NT2/D1 (cell line): ENCODE data around the gene POMC.
"Not testable (repeated sequence)": the region's sequence is repeated elsewhere in the genome, so short reads cannot be mapped to it uniquely, and the experiment has no call there.

Experiments used
- DNase-seq: peaks from one replicate; pipeline ENCODE4 v3.0.0-alpha.2; 2011; ENCODE audit warnings: low read depth, low spot score
- H3K27me3 ChIP-seq: 2 replicates; pipeline ENCODE4 v1.6.0; 2011; ENCODE audit warnings: mild to moderate bottlenecking; ENCODE audit not compliant: insufficient read length, insufficient read depth
- H3K36me3 ChIP-seq: 2 replicates; pipeline ENCODE4 v1.6.1; 2011; ENCODE audit warnings: mild to moderate bottlenecking, low read length, mixed read lengths; ENCODE audit not compliant: insufficient read depth, insufficient read length
- H3K4me1 ChIP-seq: 2 replicates; pipeline ENCODE4 v1.5.1; 2011; ENCODE audit not compliant: insufficient read depth, insufficient read length
- H3K4me3 ChIP-seq: 2 replicates; pipeline ENCODE4 v1.5.1; 2011; ENCODE audit warnings: low read depth; ENCODE audit not compliant: insufficient read length
- H3K9ac ChIP-seq: 2 replicates; pipeline ENCODE4 v1.6.0; 2011; ENCODE audit warnings: low read depth; ENCODE audit not compliant: insufficient read length
- H3K9me3 ChIP-seq: 2 replicates; pipeline ENCODE4 v1.5.1; 2011; ENCODE audit warnings: mild to moderate bottlenecking, low read length; ENCODE audit not compliant: insufficient read depth
- SUZ12 ChIP-seq: IDR thresholded peaks from 2 replicates; pipeline ENCODE4 v1.6.1; 2011; ENCODE audit not compliant: insufficient read length, insufficient read depth; ENCODE audit errors: extremely low read depth
- YY1 ChIP-seq: IDR thresholded peaks from 2 replicates; pipeline ENCODE4 v1.6.1; 2011; ENCODE audit not compliant: insufficient read length, insufficient read depth
- ZNF274 ChIP-seq: IDR thresholded peaks from 2 replicates; pipeline ENCODE4 v1.6.1; 2011; ENCODE audit warnings: mild to moderate bottlenecking, low read depth, low read length

The POMC gene

GRCh38 chr2:25146896-25147295 is 21.5 kb downstream of the POMC start:
- H3K4me3 ChIP-seq: no peak overlapping the region
- TF ChIP-seq SUZ12 (no peak), YY1 (no peak), ZNF274 (no peak)
- H3K27me3 ChIP-seq: no peaks in the 10 kb centered on the region
- peaks cover 23% of the 10 kb centered on the region for H3K36me3 ChIP-seq
- H3K4me1 ChIP-seq: no peaks in the 10 kb centered on the region
- H3K9ac ChIP-seq: no peak overlapping the region
- DNase-seq: no peak
- no peaks in the 10 kb centered on the region for H3K9me3 ChIP-seq

GRCh38 chr2:25145803-25146202 is 22.6 kb downstream of the POMC start:
- Histone ChIP-seq H3K9ac (no peak overlapping the region), H3K9me3 (no peaks in the 10 kb centered on the region), H3K27me3 (no peaks in the 10 kb centered on the region), H3K4me3 (no peak overlapping the region), H3K36me3 (peaks cover 23% of the 10 kb centered on the region), H3K4me1 (peaks cover 2% of the 10 kb centered on the region)
- no peak for TF ChIP-seq SUZ12
- no peak for TF ChIP-seq YY1
- TF ChIP-seq ZNF274: no peak
- no peak for DNase-seq

GRCh38 chr2:25141120-25141519 is 27.3 kb downstream of the POMC start:
- TF ChIP-seq SUZ12 (no peak), YY1 (no peak), ZNF274 (no peak)
- no peaks in the 10 kb centered on the region for H3K27me3 ChIP-seq
- no peaks in the 10 kb centered on the region for H3K9me3 ChIP-seq
- peaks cover 2% of the 10 kb centered on the region for H3K4me1 ChIP-seq
- peaks cover 26% of the 10 kb centered on the region for H3K36me3 ChIP-seq
- H3K4me3 ChIP-seq: no peak overlapping the region
- no peak for DNase-seq
- no peak overlapping the region for H3K9ac ChIP-seq

GRCh38 chr2:25140535-25140934 is 27.8 kb downstream of the POMC start:
- not testable (repeated sequence) for H3K27me3 ChIP-seq, H3K4me3 ChIP-seq, DNase-seq, H3K4me1 ChIP-seq, H3K9ac ChIP-seq, H3K9me3 ChIP-seq
- H3K36me3 ChIP-seq: peaks cover 24% of the 10 kb centered on the region

GRCh38 chr2:25132693-25133092 is 35.7 kb downstream of the POMC start:
- no peak overlapping the region for H3K9ac ChIP-seq
- H3K4me1 ChIP-seq: peaks cover 9% of the 10 kb centered on the region
- no peak for DNase-seq
- H3K36me3 ChIP-seq: peaks cover 26% of the 10 kb centered on the region
- H3K4me3 ChIP-seq: no peak overlapping the region
- no peaks in the 10 kb centered on the region for H3K27me3 ChIP-seq
- TF ChIP-seq SUZ12 (no peak), YY1 (no peak), ZNF274 (no peak)
- no peaks in the 10 kb centered on the region for H3K9me3 ChIP-seq

- Histone ChIP-seq H3K9me3 (no peaks in the 10 kb centered on the region), H3K36me3 (peaks cover 26% of the 10 kb centered on the region), H3K4me1 (peaks cover 9% of the 10 kb centered on the region), H3K4me3 (no peak overlapping the region), H3K9ac (peak overlapping the region; percentile 50), H3K27me3 (no peaks in the 10 kb centered on the region)
- peak; percentile 28 for DNase-seq
- no peak for TF ChIP-seq YY1
- TF ChIP-seq SUZ12: no peak
- TF ChIP-seq ZNF274: no peak
These were observed 36.1 kb downstream of the POMC start for GRCh38 chr2:25132299-25132635.

GRCh38 chr2:25131567-25132298 is 36.6 kb downstream of the POMC start:
- no peak for DNase-seq
- TF ChIP-seq YY1 (no peak), ZNF274 (no peak), SUZ12 (no peak)
- Histone ChIP-seq H3K4me3 (no peak overlapping the region), H3K9ac (peak overlapping the region; percentile 50), H3K36me3 (peaks cover 23% of the 10 kb centered on the region), H3K9me3 (no peaks in the 10 kb centered on the region), H3K27me3 (no peaks in the 10 kb centered on the region), H3K4me1 (peaks cover 9% of the 10 kb centered on the region)
